H9 (cell line): ENCODE results near the gene AK8. TPM values are rescaled to one million over a fixed set of nuclear protein-coding genes. Genes with fewer than 3 reads are reported as not detected.

Source experiments
- DNase-seq: peaks from one replicate; pipeline ENCODE4 v3.0.0-alpha.2; 2017
- H2AFZ ChIP-seq: one replicate; pipeline ENCODE4 v1.6.1; 2013; ENCODE audit warnings: mild to moderate bottlenecking, low read length, control low read depth, moderate library complexity
- H2AK5ac ChIP-seq: 2 replicates; pipeline ENCODE4 v1.6.1; 2013; ENCODE audit warnings: low read length, control low read depth, mixed read lengths; ENCODE audit not compliant: insufficient read length
- H2BK120ac ChIP-seq: one replicate; pipeline ENCODE4 v1.6.1; 2013; ENCODE audit warnings: low read depth, mild to moderate bottlenecking, low read length, control low read depth, inconsistent platforms; ENCODE audit not compliant: poor library complexity, severe bottlenecking
- H2BK12ac ChIP-seq: 2 replicates; pipeline ENCODE4 v1.6.1; 2013; ENCODE audit warnings: low read length, control low read depth, mixed read lengths, low read depth; ENCODE audit not compliant: insufficient read length
- H2BK15ac ChIP-seq: 2 replicates; pipeline ENCODE4 v1.6.1; 2013; ENCODE audit warnings: low read depth, low read length, control low read depth
- H2BK20ac ChIP-seq: one replicate; pipeline ENCODE4 v1.6.1; 2013; ENCODE audit warnings: low read depth, mild to moderate bottlenecking, low read length, control low read depth, inconsistent platforms; ENCODE audit not compliant: poor library complexity, severe bottlenecking
- H2BK5ac ChIP-seq: 2 replicates; pipeline ENCODE4 v1.6.1; 2013; ENCODE audit warnings: low read length, control low read depth, mixed read lengths; ENCODE audit not compliant: insufficient read length
- H3K14ac ChIP-seq: 2 replicates; pipeline ENCODE4 v1.6.1; 2013; ENCODE audit warnings: low read length, control low read depth; ENCODE audit not compliant: insufficient read depth
- H3K18ac ChIP-seq: 2 replicates; pipeline ENCODE4 v1.6.1; 2013; ENCODE audit warnings: low read depth, mild to moderate bottlenecking, mixed read lengths, low read length, control low read depth; ENCODE audit not compliant: insufficient read length
- H3K23ac ChIP-seq: 2 replicates; pipeline ENCODE4 v1.6.1; 2013; ENCODE audit warnings: low read length, control low read depth, mixed read lengths, low read depth; ENCODE audit not compliant: insufficient read length
- H3K23me2 ChIP-seq: 2 replicates; pipeline ENCODE4 v1.6.1; 2013; ENCODE audit warnings: low read depth, mild to moderate bottlenecking, mixed read lengths, low read length, control low read depth; ENCODE audit not compliant: insufficient read length, poor library complexity, severe bottlenecking
- H3K27ac ChIP-seq: 2 replicates; pipeline ENCODE4 v1.5.1; 2013; ENCODE audit warnings: low read length, control low read depth, mixed read lengths, low read depth; ENCODE audit not compliant: insufficient read length
- H3K27me3 ChIP-seq: 2 replicates; pipeline ENCODE4 v1.6.1; 2013; ENCODE audit warnings: low read length, control low read depth, inconsistent platforms; ENCODE audit not compliant: insufficient read depth
- H3K4ac ChIP-seq: 2 replicates; pipeline ENCODE4 v1.6.1; 2013; ENCODE audit warnings: low read depth, mild to moderate bottlenecking, control low read depth, inconsistent platforms, low read length, moderate library complexity
- H3K4me1 ChIP-seq: 2 replicates; pipeline ENCODE4 v1.6.1; 2013; ENCODE audit warnings: low read length, control low read depth, inconsistent platforms; ENCODE audit not compliant: insufficient read depth
- H3K4me2 ChIP-seq: 2 replicates; pipeline ENCODE4 v1.6.1; 2013; ENCODE audit warnings: low read length, control low read depth, mixed read lengths; ENCODE audit not compliant: insufficient read length, insufficient read depth
- H3K56ac ChIP-seq: 2 replicates; pipeline ENCODE4 v1.6.1; 2013; ENCODE audit warnings: low read depth, mild to moderate bottlenecking, mixed read lengths, low read length, control low read depth; ENCODE audit not compliant: insufficient read length
- H3K79me1 ChIP-seq: 2 replicates; pipeline ENCODE4 v1.6.1; 2013; ENCODE audit warnings: low read depth, mild to moderate bottlenecking, moderate library complexity, low read length, control low read depth, inconsistent platforms; ENCODE audit not compliant: insufficient read depth, poor library complexity, severe bottlenecking
- H3K79me2 ChIP-seq: 2 replicates; pipeline ENCODE4 v1.6.1; 2013; ENCODE audit warnings: low read length, control low read depth, inconsistent platforms; ENCODE audit not compliant: insufficient read depth
- H3K9ac ChIP-seq: 2 replicates; pipeline ENCODE4 v1.6.1; 2013; ENCODE audit warnings: low read length, control low read depth, mixed read lengths; ENCODE audit not compliant: insufficient read length; ENCODE audit errors: extremely low read depth
- H3K9me3 ChIP-seq: one replicate; pipeline ENCODE4 v1.6.1; 2013; ENCODE audit warnings: low read depth, low read length, inconsistent platforms; ENCODE audit not compliant: control insufficient read depth
- H3T11ph ChIP-seq: one replicate; pipeline ENCODE4 v1.6.1; 2013; ENCODE audit warnings: mild to moderate bottlenecking, low read length, control low read depth, inconsistent platforms
- H4K20me1 ChIP-seq: one replicate; pipeline ENCODE4 v1.6.1; 2013; ENCODE audit not compliant: control insufficient read depth, insufficient read length, insufficient read depth
- H4K5ac ChIP-seq: 2 replicates; pipeline ENCODE4 v1.6.1; 2013; ENCODE audit warnings: low read depth, mild to moderate bottlenecking, mixed read lengths, low read length, control low read depth; ENCODE audit not compliant: insufficient read length
- H4K8ac ChIP-seq: replicated peaks from 2 replicates; pipeline ENCODE4 v1.6.1; 2013; ENCODE audit warnings: low read length, control low read depth, mixed read lengths, low read depth; ENCODE audit not compliant: insufficient read length
- H4K91ac ChIP-seq: 2 replicates; pipeline ENCODE4 v1.6.1; 2013; ENCODE audit warnings: low read depth, mild to moderate bottlenecking, moderate library complexity, mixed read lengths, low read length, control low read depth; ENCODE audit not compliant: insufficient read length
- H3K27ac Mint-ChIP-seq, 3 experiments: 2 replicates in 2 of 3; 3 replicates in 1 of 3; pipeline ENCODE4 v1.8.0; 2020 to 2021; ENCODE audit warnings: mixed read lengths in 3 of 3, mild to moderate bottlenecking in 1 of 3, moderate library complexity in 1 of 3
- H3K27me3 Mint-ChIP-seq: 2 replicates; pipeline ENCODE4 v1.8.0; 2021; ENCODE audit warnings: low read depth, mild to moderate bottlenecking, moderate library complexity, mixed read lengths
- H3K36me3 Mint-ChIP-seq, 3 experiments: 2 replicates in 2 of 3; 3 replicates in 1 of 3; pipeline ENCODE4 v1.8.0; 2020 to 2021; ENCODE audit warnings: low read depth in 3 of 3, mixed read lengths in 3 of 3; ENCODE audit not compliant: insufficient read depth in 1 of 3
- H3K4me1 Mint-ChIP-seq, 2 experiments: 2 replicates each; pipeline ENCODE4 v1.8.0; 2020; ENCODE audit warnings: mixed read lengths in 2 of 2
- H3K4me3 Mint-ChIP-seq, 2 experiments: 2 replicates in 1 of 2; 3 replicates in 1 of 2; pipeline ENCODE4 v1.8.0; 2020 to 2021; ENCODE audit warnings: mild to moderate bottlenecking in 2 of 2, mixed read lengths in 2 of 2, moderate library complexity in 1 of 2
- H3K9me3 Mint-ChIP-seq, 2 experiments: 2 replicates in 1 of 2; 3 replicates in 1 of 2; pipeline ENCODE4 v1.8.0; 2020; ENCODE audit warnings: mild to moderate bottlenecking in 2 of 2, mixed read lengths in 2 of 2, moderate library complexity in 1 of 2
- WGBS: extraction: QIAGEN DNeasy Blood & Tissue Kit; methylation state at CpG from one replicate; pipeline ENCODE4 v1.1.7; 2013; ENCODE audit warnings: missing lambda C conversion rate, low lambda C conversion rate, mixed read lengths; ENCODE audit not compliant: insufficient read length; ENCODE audit errors: extremely low coverage; 5-methylcytosine and 5-hydroxymethylcytosine counted together
- total RNA-seq: library from RNA; stranded (reverse); gene quantifications from 2 replicates; pipeline ENCODE4 v1.2.1, GENCODE V29; 2021
- TF ChIP-seq, protein P1 (sequence below): fragments of 200-600 bp; sonication (generic); conservative IDR thresholded peaks from 3 replicates; pipeline ENCODE4 v1.8.0; 2021; ENCODE audit warnings: antibody characterized with exemption, mild to moderate bottlenecking

AK8 gene
- total RNA-seq, 1 experiment from 2014 or later, result 0.44 TPM

GRCh38 chr9:132780230-132781007, 97.7 kb downstream of the AK8 start:
- Histone ChIP-seq H3K18ac (no peak overlapping the region), H2AK5ac (no peak overlapping the region), H3K79me1 (no peaks in the 10 kb centered on the region), H3K23me2 (no peaks in the 10 kb centered on the region), H3T11ph (no peak overlapping the region), H3K9me3 (no peaks in the 10 kb centered on the region), H3K9ac (no peak overlapping the region), H3K79me2 (no peaks in the 10 kb centered on the region), H3K4me1 (no peaks in the 10 kb centered on the region), H4K91ac (no peak overlapping the region), H3K4me2 (no peak overlapping the region), H3K56ac (no peak overlapping the region), H4K8ac (no peak overlapping the region), H3K14ac (no peak overlapping the region), H2BK120ac (no peak overlapping the region), H2BK15ac (no peak overlapping the region), H2BK12ac (no peak overlapping the region), H2AFZ (no peak overlapping the region), H3K23ac (no peak overlapping the region), H4K20me1 (no peaks in the 10 kb centered on the region), H3K4ac (no peak overlapping the region), H3K27me3 (no peaks in the 10 kb centered on the region), H4K5ac (no peak overlapping the region), H2BK5ac (no peak overlapping the region), H2BK20ac (no peak overlapping the region), H3K27ac (no peak overlapping the region)
- TF ChIP-seq, protein P1, sequence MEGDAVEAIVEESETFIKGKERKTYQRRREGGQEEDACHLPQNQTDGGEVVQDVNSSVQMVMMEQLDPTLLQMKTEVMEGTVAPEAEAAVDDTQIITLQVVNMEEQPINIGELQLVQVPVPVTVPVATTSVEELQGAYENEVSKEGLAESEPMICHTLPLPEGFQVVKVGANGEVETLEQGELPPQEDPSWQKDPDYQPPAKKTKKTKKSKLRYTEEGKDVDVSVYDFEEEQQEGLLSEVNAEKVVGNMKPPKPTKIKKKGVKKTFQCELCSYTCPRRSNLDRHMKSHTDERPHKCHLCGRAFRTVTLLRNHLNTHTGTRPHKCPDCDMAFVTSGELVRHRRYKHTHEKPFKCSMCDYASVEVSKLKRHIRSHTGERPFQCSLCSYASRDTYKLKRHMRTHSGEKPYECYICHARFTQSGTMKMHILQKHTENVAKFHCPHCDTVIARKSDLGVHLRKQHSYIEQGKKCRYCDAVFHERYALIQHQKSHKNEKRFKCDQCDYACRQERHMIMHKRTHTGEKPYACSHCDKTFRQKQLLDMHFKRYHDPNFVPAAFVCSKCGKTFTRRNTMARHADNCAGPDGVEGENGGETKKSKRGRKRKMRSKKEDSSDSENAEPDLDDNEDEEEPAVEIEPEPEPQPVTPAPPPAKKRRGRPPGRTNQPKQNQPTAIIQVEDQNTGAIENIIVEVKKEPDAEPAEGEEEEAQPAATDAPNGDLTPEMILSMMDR, result no peak
- Mint-ChIP-seq H3K9me3 (no peaks in the 10 kb centered on the region), H3K27me3 (peaks cover 50% of the 10 kb centered on the region), H3K4me3 (no peak overlapping the region), H3K4me1 (peaks cover 5 to 14% of the 10 kb centered on the region in 2 experiments), H3K27ac (no peak overlapping the region), H3K36me3 (no peaks in the 10 kb centered on the region; a peak in 1 of 7 replicates)
- WGBS, result no CpG with 5 or more reads among the region's 8 CpGs
- no peak for DNase-seq
